Smooth muscle cell (in vitro differentiated cells): ENCODE data around the gene KLHL28. TPM values are rescaled to one million over a fixed set of nuclear protein-coding genes. Genes with fewer than 3 reads are reported as not detected.

Experiments
- DNase-seq: peaks from one replicate; lab custom pipeline; 2025; ENCODE audit not compliant: unreplicated experiment; lab: John Stamatoyannopoulos, UW
- H2AFZ ChIP-seq: fragments of 200-600 bp; sonication (generic); 2 replicates; pipeline ENCODE4 v1.6.0; 2016; ENCODE audit warnings: antibody characterized with exemption, low read depth, mild to moderate bottlenecking
- H3F3A ChIP-seq: fragments of 200-600 bp; sonication (generic); 2 replicates; pipeline ENCODE4 v1.6.0; 2017; ENCODE audit warnings: antibody characterized with exemption, low read depth
- H3K27ac ChIP-seq: fragments of 200-600 bp; sonication (generic); 2 replicates; pipeline ENCODE4 v1.5.1; 2016; ENCODE audit warnings: low read depth, mild to moderate bottlenecking
- H3K27me3 ChIP-seq: fragments of 200-600 bp; sonication (generic); 2 replicates; pipeline ENCODE4 v1.6.1; 2016; ENCODE audit warnings: low read depth, mild to moderate bottlenecking
- H3K36me3 ChIP-seq: fragments of 200-600 bp; sonication (generic); 2 replicates; pipeline ENCODE4 v1.5.1; 2016; ENCODE audit warnings: low read depth
- H3K4me1 ChIP-seq: fragments of 200-600 bp; sonication (generic); 2 replicates; pipeline ENCODE4 v1.5.1; 2016; ENCODE audit warnings: low read depth
- H3K4me2 ChIP-seq: fragments of 200-600 bp; sonication (generic); 2 replicates; pipeline ENCODE4 v1.6.0; 2016; ENCODE audit warnings: mild to moderate bottlenecking
- H3K4me3 ChIP-seq: fragments of 200-600 bp; sonication (generic); 2 replicates; pipeline ENCODE4 v1.5.1; 2016; ENCODE audit warnings: mild to moderate bottlenecking
- H3K79me2 ChIP-seq: fragments of 200-600 bp; sonication (generic); 2 replicates; pipeline ENCODE4 v1.6.0; 2016; ENCODE audit warnings: low read depth, mild to moderate bottlenecking
- H3K9ac ChIP-seq: fragments of 200-600 bp; sonication (generic); 2 replicates; pipeline ENCODE4 v1.6.0; 2016; ENCODE audit warnings: low read depth
- H3K9me3 ChIP-seq: fragments of 200-600 bp; sonication (generic); replicated peaks from 2 replicates; pipeline ENCODE4 v1.5.1; 2016; ENCODE audit warnings: low read depth
- H4K20me1 ChIP-seq: fragments of 200-600 bp; sonication (generic); 2 replicates; pipeline ENCODE4 v1.6.0; 2016; ENCODE audit warnings: low read depth
- WGBS: methylation state at CpG from one replicate; pipeline ENCODE4 v1.1.7; 2016; ENCODE audit warnings: low lambda C conversion rate; 5-methylcytosine and 5-hydroxymethylcytosine counted together
- polyA plus RNA-seq: library from polyadenylated mRNA; unstranded; fragments of >200 nt; fragmentation: Nextera tagmentation; extraction: Ambion mirVana; gene quantifications from 2 replicates; pipeline ENCODE4 v1.2.1, GENCODE V29; 2016
- total RNA-seq: library from RNA; depleted of rRNA; stranded (reverse); fragments of >200 nt; gene quantifications from 2 replicates; pipeline ENCODE4 v1.2.3, GENCODE V29; 2014
- TF ChIP-seq, protein P1 (sequence below): fragments of 200-600 bp; sonication (generic); IDR thresholded peaks from 2 replicates; pipeline ENCODE4 v1.5.1; 2017; ENCODE audit warnings: borderline replicate concordance, mild to moderate bottlenecking, antibody characterized with exemption; ENCODE audit not compliant: insufficient read depth, poor library complexity, severe bottlenecking

KLHL28 gene
- total and polyA plus RNA-seq, 2 experiments from 2014 or later = 10.5 to 21.3 TPM

DNA sequence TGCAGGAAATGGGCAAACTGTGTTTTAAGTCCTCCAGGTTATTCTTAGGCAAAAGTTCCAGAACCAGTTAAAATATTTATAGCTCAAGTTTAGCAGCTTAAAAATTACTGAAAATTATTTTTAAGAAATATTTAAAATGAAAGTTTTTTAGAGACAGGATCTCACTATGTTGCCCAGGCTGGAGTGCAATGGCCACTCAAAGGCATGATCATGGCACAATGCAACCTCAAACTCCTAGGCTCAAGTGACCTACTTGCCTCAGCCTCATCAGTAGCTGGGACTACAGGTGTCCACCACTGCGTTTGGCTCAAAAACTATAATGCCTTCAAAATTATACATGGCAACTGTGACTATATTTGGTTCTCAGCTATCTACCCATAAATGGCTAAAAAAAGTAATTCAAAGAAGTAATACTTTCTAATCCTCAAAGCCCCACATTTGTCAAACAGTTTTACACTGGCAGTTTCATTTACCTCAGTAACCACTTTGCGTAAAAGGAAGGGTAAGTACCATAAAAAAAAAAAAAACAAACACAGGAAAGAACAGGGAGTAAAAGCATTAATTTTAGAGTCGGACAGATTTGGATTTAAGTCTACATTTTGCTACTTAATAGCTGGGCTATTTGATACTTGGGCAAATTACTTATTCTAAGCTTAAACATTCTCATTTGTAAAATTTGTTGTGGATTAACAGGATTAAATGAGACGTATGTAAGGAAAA is 9.2 kb downstream of the KLHL28 start:
- no peak overlapping the region for H3K4me2 ChIP-seq
- H3K79me2 ChIP-seq = peaks cover 90% of the 10 kb centered on the region
- DNase-seq = no peak
- no peaks in the 10 kb centered on the region for H3K27me3 ChIP-seq
- whole genome bisulfite sequencing = 94% methylated on average over 4 of the region's 4 CpGs
- H3K4me3 ChIP-seq = no peak overlapping the region
- peaks cover 47% of the 10 kb centered on the region for H4K20me1 ChIP-seq
- no peak overlapping the region for H3K27ac ChIP-seq
- H3K36me3 ChIP-seq = peaks cover 10% of the 10 kb centered on the region
- no peak overlapping the region for H3K9ac ChIP-seq
- H3F3A ChIP-seq = no peaks in the 10 kb centered on the region
- no peak overlapping the region for H2AFZ ChIP-seq
- H3K9me3 ChIP-seq = no peaks in the 10 kb centered on the region
- no peaks in the 10 kb centered on the region for H3K4me1 ChIP-seq
- TF ChIP-seq, protein P1, sequence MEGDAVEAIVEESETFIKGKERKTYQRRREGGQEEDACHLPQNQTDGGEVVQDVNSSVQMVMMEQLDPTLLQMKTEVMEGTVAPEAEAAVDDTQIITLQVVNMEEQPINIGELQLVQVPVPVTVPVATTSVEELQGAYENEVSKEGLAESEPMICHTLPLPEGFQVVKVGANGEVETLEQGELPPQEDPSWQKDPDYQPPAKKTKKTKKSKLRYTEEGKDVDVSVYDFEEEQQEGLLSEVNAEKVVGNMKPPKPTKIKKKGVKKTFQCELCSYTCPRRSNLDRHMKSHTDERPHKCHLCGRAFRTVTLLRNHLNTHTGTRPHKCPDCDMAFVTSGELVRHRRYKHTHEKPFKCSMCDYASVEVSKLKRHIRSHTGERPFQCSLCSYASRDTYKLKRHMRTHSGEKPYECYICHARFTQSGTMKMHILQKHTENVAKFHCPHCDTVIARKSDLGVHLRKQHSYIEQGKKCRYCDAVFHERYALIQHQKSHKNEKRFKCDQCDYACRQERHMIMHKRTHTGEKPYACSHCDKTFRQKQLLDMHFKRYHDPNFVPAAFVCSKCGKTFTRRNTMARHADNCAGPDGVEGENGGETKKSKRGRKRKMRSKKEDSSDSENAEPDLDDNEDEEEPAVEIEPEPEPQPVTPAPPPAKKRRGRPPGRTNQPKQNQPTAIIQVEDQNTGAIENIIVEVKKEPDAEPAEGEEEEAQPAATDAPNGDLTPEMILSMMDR = no peak

DNA sequence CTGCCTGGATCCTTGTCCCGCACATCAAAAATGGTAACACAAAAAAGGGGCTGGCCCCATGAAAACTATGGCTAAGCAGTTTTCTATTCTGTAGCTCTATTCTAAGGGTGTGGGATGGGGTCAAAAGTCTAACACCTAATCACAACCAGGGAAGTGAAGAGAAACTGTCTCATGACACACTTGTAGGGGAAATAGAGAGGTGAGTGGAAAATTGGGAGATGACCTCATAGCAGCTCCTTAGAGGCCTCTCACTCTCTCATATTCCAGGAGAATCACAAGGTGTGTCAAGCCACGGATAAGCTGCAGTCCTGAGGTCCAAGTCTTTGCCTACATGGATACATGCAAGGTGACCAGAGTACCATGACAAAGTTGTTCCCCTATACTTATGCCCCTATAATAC is 10.7 kb downstream of the KLHL28 start:
- Histone ChIP-seq H3K79me2 (peaks cover 80% of the 10 kb centered on the region), H3K27ac (no peak overlapping the region), H3F3A (no peaks in the 10 kb centered on the region), H3K4me1 (no peaks in the 10 kb centered on the region), H4K20me1 (peaks cover 32% of the 10 kb centered on the region), H3K4me3 (no peak overlapping the region), H3K27me3 (no peaks in the 10 kb centered on the region), H3K4me2 (no peak overlapping the region), H3K9me3 (no peaks in the 10 kb centered on the region), H3K36me3 (peaks cover 11% of the 10 kb centered on the region), H2AFZ (no peak overlapping the region), H3K9ac (no peak overlapping the region)
- no peak for DNase-seq
- WGBS = 96% methylated on average over 2 of the region's 2 CpGs
- TF ChIP-seq, protein P1 = no peak

DNA sequence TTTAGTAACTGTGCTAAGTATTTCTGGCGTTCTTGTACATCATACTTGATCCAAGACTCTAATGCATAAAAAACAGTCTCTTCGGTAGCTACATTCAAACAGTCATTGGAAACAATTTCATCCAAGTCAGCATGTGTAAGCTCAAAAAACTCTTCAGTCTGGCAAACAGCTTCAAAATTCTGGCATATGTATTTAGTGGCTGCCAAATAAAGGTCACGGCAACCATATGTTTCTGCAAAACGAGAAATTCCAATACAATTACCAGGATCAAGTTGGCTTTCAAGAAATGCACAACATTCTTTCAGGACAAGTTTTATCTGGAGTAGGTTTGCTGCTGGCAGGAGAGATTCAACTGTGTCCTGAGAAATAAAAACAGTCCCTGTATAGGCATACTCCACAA is 16.5 kb downstream of the KLHL28 start:
- Histone ChIP-seq H2AFZ (no peak overlapping the region), H3K9me3 (no peaks in the 10 kb centered on the region), H3K36me3 (peaks cover 31% of the 10 kb centered on the region), H3F3A (no peaks in the 10 kb centered on the region), H3K4me3 (no peak overlapping the region), H3K79me2 (peaks cover 40% of the 10 kb centered on the region), H3K4me2 (no peak overlapping the region), H4K20me1 (no peaks in the 10 kb centered on the region), H3K4me1 (no peaks in the 10 kb centered on the region), H3K9ac (no peak overlapping the region), H3K27ac (no peak overlapping the region), H3K27me3 (no peaks in the 10 kb centered on the region)
- DNase-seq = no peak
- 98% methylated on average over 4 of the region's 4 CpGs for WGBS
- TF ChIP-seq, protein P1 = no peak

DNA sequence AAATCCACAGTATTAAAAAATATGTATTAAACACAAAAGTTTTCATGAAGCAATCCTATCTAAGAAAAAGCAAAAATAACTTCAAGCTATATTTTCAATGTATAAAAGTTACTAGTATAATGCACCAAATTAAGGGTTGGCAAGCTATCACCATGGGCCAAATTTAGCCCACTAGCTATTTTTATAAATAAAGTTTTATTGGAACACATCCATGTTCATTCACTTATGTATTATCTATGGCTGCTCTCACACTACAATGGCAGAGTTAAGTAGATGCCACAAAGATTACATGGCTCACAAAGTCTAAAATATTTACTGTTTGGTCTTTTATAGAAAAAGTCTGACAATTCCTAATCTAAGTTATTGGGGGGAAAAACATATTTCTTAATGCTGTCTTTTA is 17.6 kb downstream of the KLHL28 start:
- Histone ChIP-seq H4K20me1 (no peaks in the 10 kb centered on the region), H3K27me3 (no peaks in the 10 kb centered on the region), H3K4me2 (no peak overlapping the region), H3K9me3 (no peaks in the 10 kb centered on the region), H2AFZ (no peak overlapping the region), H3K79me2 (peaks cover 29% of the 10 kb centered on the region), H3K4me1 (no peaks in the 10 kb centered on the region), H3K9ac (no peak overlapping the region), H3K4me3 (no peak overlapping the region), H3K36me3 (peaks cover 34% of the 10 kb centered on the region), H3K27ac (no peak overlapping the region), H3F3A (no peaks in the 10 kb centered on the region)
- no peak for DNase-seq
- TF ChIP-seq, protein P1 = no peak
